Duodenal mucosa (tissue), 2 donors: ENCODE data around the gene ARPC5.

Source experiments
- H3K27ac ChIP-seq: one replicate; pipeline ENCODE4 v1.7.0; 2013; ENCODE audit warnings: low read depth, low read length
- H3K27me3 ChIP-seq, 2 donors: one replicate each; pipeline ENCODE4 v1.7.0; 2013; ENCODE audit warnings: low read length in 2 of 2, control low read depth in 1 of 2; ENCODE audit not compliant: insufficient read depth in 2 of 2, control insufficient read depth in 1 of 2
- H3K36me3 ChIP-seq, 2 donors: one replicate each; pipeline ENCODE4 v1.7.0; 2013; ENCODE audit warnings: low read length in 2 of 2, control low read depth in 1 of 2; ENCODE audit not compliant: insufficient read depth in 2 of 2, control insufficient read depth in 1 of 2
- H3K4me1 ChIP-seq, 2 donors: one replicate each; pipeline ENCODE4 v1.7.0; 2013; ENCODE audit warnings: low read length in 2 of 2, control low read depth in 1 of 2; ENCODE audit not compliant: insufficient read depth in 2 of 2, control insufficient read depth in 1 of 2
- H3K4me3 ChIP-seq, 2 donors: one replicate each; pipeline ENCODE4 v1.7.0; 2013; ENCODE audit warnings: low read length in 2 of 2, low read depth in 1 of 2
- H3K9ac ChIP-seq, 2 donors: one replicate each; pipeline ENCODE4 v1.7.0; 2013; ENCODE audit warnings: low read length in 2 of 2, low read depth in 1 of 2
- H3K9me3 ChIP-seq, 2 donors: one replicate each; pipeline ENCODE4 v1.7.0; 2013; ENCODE audit warnings: low read length in 2 of 2, control low read depth in 1 of 2; ENCODE audit not compliant: control insufficient read depth in 1 of 2

ARPC5 gene

GRCh38 chr1:183589874-183590243 is 45.7 kb downstream of the ARPC5 start:
- peak overlapping the region; percentile 7 to 25 for H3K4me3 ChIP-seq
- no peak overlapping the region for H3K9ac ChIP-seq
- H3K27me3 ChIP-seq = no peaks in the 10 kb centered on the region
- H3K9me3 ChIP-seq = no peaks in the 10 kb centered on the region
- H3K36me3 ChIP-seq = no peaks in the 10 kb centered on the region
- H3K4me1 ChIP-seq = peaks cover 13% of the 10 kb centered on the region in 2 donors
- H3K27ac ChIP-seq = no peak overlapping the region

DNA sequence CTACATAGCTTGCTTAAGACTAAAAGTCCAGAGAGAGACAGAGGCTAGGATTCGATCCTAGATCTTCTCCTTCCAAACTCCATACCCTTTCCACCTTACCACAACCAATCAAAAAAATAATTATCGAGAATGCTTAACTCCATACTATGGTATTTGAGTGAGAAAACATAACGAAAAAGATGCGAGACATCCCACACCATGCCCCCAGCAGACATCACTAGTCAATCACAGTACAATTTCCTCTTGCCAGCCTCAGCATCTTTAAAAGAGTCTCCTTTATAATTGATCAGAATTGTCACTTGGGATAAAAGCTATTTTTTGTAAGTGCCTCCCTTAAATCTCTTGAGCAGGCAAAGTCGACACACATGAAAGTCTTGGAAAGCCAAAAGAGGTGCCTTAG is 46.2 kb downstream of the ARPC5 start:
- Histone ChIP-seq H3K4me3 (peak overlapping the region; percentile 6 to 25), H3K9me3 (no peaks in the 10 kb centered on the region), H3K27me3 (no peaks in the 10 kb centered on the region), H3K27ac (no peak overlapping the region), H3K4me1 (peaks cover 13% of the 10 kb centered on the region in 2 donors), H3K36me3 (no peaks in the 10 kb centered on the region), H3K9ac (no peak overlapping the region)

- H3K4me1 ChIP-seq = peaks cover 13 to 15% of the 10 kb centered on the region in 2 donors
- peak overlapping the region; percentile 4 to 6 for H3K4me3 ChIP-seq
- H3K27ac ChIP-seq = no peak overlapping the region
- H3K9me3 ChIP-seq = no peaks in the 10 kb centered on the region
- H3K27me3 ChIP-seq = no peaks in the 10 kb centered on the region
- no peak overlapping the region for H3K9ac ChIP-seq
- no peaks in the 10 kb centered on the region for H3K36me3 ChIP-seq
Measured at GRCh38 chr1:183588827-183589226, 46.8 kb downstream of the ARPC5 start.

DNA sequence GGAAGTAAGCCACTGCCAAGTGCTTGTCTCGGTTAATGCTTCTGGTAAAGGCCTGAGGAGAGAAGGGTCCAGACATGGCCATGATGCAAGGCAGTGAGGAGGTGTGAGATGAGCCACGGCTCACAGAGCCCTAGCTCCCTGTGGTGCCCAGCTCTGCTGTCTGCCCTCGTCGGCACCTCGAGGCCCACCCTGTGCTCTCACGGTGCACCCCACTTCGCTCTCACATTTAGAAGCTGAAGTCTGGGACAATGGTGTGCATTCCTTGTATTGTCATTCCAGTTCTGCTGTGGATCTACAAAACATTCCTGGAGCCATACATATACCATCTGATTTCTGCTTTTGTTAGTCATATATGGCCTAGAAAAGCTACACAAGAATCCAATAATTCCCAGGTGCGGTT is 48.7 kb downstream of the ARPC5 start:
- H3K4me3 ChIP-seq = no peak overlapping the region

GRCh38 chr1:183586455-183586854 is 49.1 kb downstream of the ARPC5 start:
- Histone ChIP-seq H3K4me1 (peaks cover 13 to 18% of the 10 kb centered on the region in 2 donors), H3K4me3 (no peak overlapping the region), H3K27ac (no peak overlapping the region)

More for the DNA sequence above, 48.7 kb downstream of the ARPC5 start:
- H3K27ac ChIP-seq = no peak overlapping the region
- H3K27me3 ChIP-seq = no peaks in the 10 kb centered on the region
- H3K9ac ChIP-seq = no peak overlapping the region
- H3K9me3 ChIP-seq = no peaks in the 10 kb centered on the region
- peaks cover 13 to 18% of the 10 kb centered on the region in 2 donors for H3K4me1 ChIP-seq
- H3K36me3 ChIP-seq = no peaks in the 10 kb centered on the region

GRCh38 chr1:183585038-183585437 is 50.5 kb downstream of the ARPC5 start:
- H3K9ac ChIP-seq = no peak overlapping the region
- H3K4me1 ChIP-seq = peaks cover 13% of the 10 kb centered on the region in 2 donors
- H3K27ac ChIP-seq = no peak overlapping the region
- H3K4me3 ChIP-seq = no peak overlapping the region
- H3K27me3 ChIP-seq = no peaks in the 10 kb centered on the region
- no peaks in the 10 kb centered on the region for H3K9me3 ChIP-seq
- no peaks in the 10 kb centered on the region for H3K36me3 ChIP-seq

More at GRCh38 chr1:183586455-183586854, 49.1 kb downstream of the ARPC5 start:
- Histone ChIP-seq H3K9ac (no peak overlapping the region), H3K36me3 (no peaks in the 10 kb centered on the region), H3K9me3 (no peaks in the 10 kb centered on the region), H3K27me3 (no peaks in the 10 kb centered on the region)

GRCh38 chr1:183584147-183584546 is 51.4 kb downstream of the ARPC5 start:
- peaks cover 11 to 13% of the 10 kb centered on the region in 2 donors for H3K4me1 ChIP-seq
- no peak overlapping the region for H3K9ac ChIP-seq
- H3K4me3 ChIP-seq = no peak overlapping the region
- no peaks in the 10 kb centered on the region for H3K36me3 ChIP-seq
- no peak overlapping the region for H3K27ac ChIP-seq
- H3K27me3 ChIP-seq = no peaks in the 10 kb centered on the region
- H3K9me3 ChIP-seq = no peaks in the 10 kb centered on the region

- no peak overlapping the region for H3K9ac ChIP-seq
- no peak overlapping the region for H3K4me3 ChIP-seq
- no peak overlapping the region for H3K27ac ChIP-seq
- H3K9me3 ChIP-seq = no peaks in the 10 kb centered on the region
- no peaks in the 10 kb centered on the region for H3K36me3 ChIP-seq
- H3K4me1 ChIP-seq = peaks cover 5 to 9% of the 10 kb centered on the region in 2 donors
- no peaks in the 10 kb centered on the region for H3K27me3 ChIP-seq
Measured at GRCh38 chr1:183583466-183583865, 52.1 kb downstream of the ARPC5 start.

- no peaks in the 10 kb centered on the region for H3K36me3 ChIP-seq
- no peak overlapping the region for H3K4me3 ChIP-seq
- H3K9ac ChIP-seq = no peak overlapping the region
- peaks cover 5 to 9% of the 10 kb centered on the region in 2 donors for H3K4me1 ChIP-seq
- H3K27ac ChIP-seq = no peak overlapping the region
- H3K27me3 ChIP-seq = no peaks in the 10 kb centered on the region
- no peaks in the 10 kb centered on the region for H3K9me3 ChIP-seq
Measured at GRCh38 chr1:183582021-183582713, 53.4 kb downstream of the ARPC5 start.

GRCh38 chr1:183580281-183580682 is 55.3 kb downstream of the ARPC5 start:
- no peaks in the 10 kb centered on the region for H3K27me3 ChIP-seq
- no peaks in the 10 kb centered on the region for H3K36me3 ChIP-seq
- no peak overlapping the region for H3K9ac ChIP-seq
- H3K4me1 ChIP-seq = peaks cover 5 to 9% of the 10 kb centered on the region in 2 donors
- no peak overlapping the region for H3K27ac ChIP-seq
- H3K9me3 ChIP-seq = no peaks in the 10 kb centered on the region
- H3K4me3 ChIP-seq = no peak overlapping the region
